T47D (cell line): ENCODE data around the gene OR2J1.
"Not testable (repeated sequence)": the region's sequence is repeated elsewhere in the genome, so short reads cannot be mapped to it uniquely, and the experiment has no call there.

Experiments used
- DNase-seq, 2 experiments: peaks; one replicate each; pipeline versions ENCODE4 v3.0.0 to v3.0.0-alpha.2; 2011 to 2012; ENCODE audit warnings: low read depth in 1 of 2, low spot score in 1 of 2
- JUND ChIP-seq: IDR thresholded peaks from 2 replicates; pipeline ENCODE4 v1.6.1; 2012; ENCODE audit warnings: low read depth
- in situ Hi-C: cut with HindIII; loops from 2 replicates; pipeline ENCODE4 v1.10.0; 2016; ENCODE audit warnings: low sequenced_read_pairs, low pct_unique_long_range_greater_than_20kb

OR2J1 gene

DNA sequence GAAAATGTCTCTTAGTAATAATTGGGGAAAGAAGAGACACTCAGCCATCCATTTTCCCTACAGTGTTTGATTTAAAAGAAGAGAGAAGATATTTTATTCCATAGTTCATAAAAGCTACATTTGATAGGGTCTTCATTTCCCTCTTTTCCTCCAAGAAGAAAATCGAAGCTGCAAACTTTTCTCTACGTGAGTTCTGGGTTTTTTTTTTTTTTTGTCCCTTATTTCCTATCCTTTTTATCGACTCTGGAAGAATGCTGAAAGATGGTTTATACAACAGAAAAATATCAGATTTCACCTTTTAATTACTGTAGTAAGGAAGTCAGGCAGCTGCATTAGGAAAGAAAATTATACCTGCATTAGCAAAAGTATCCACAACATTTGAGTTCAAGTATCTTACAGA, at the start of gene OR2J1:
Gene OR2J1 (plus strand): TSS at position 301 of the 400 bp plus-strand sequence. CDS start 1,453 bp downstream, outside the sequence.
- TF ChIP-seq JUND = no peak
- in situ Hi-C loops = no loop called here
- no peak for DNase-seq

DNA sequence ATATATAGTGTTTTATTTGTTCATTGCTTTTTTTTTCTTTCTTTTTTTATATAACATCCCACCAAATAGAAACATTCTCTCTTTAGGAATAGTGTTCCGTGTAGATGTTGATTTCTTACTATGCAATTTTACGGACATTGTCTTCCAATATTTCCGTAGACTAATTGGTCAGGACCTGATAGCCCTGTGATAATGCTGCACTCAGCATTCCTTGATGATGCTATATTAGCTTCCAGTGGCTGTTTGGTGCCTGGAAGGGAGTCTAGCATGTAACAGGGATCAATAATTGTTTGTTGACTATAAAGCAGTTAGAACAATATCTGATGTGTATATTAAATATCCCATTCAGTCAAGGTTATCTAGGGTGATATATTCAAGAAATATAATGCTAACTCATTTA, 47.6 kb upstream of the OR2J1 start:
- in situ Hi-C loops = no loop called here
- DNase-seq = no peak
- no peak for TF ChIP-seq JUND

DNA sequence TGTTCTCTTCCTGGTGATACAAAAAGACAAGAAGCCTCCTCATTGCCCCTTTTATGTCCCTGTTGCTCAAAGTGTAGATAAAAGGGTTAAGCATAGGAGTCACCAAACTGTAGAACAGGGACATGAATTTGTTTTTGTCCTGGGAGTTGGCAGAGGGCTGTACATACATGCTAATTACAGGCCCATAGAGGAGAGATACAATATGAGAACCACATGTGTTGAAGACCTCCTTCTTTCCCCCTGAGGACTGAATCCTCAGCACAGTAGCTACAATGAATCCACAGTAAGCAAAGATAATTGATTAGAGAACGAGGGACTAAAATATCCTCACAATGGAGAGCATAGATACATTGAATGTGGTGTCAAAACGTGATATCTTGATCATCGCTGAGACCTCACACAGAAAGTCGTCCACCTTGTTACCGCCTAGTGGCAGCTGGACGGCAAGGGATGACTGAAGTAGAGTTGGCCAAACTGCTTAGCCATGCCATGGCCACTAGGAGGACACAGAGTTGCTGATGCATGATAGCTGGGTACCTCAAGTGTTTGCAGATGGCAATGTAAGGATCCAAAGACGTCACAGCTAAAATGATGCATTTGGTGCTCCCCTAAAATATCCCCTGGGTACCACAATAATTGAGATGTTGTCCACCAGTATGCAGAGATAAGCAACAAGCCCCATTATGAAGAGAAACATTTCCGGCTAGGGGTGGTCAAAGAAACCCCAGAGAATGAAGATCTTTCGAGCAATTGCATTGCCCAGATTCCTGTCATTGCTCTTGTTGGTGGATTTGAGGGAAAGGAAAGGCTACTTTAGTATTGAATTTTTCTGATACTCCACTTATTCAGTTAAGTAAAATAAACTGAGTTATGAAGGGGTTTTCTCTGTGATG, 27.2 kb upstream of the OR2J1 start:
- DNase-seq = peak; percentile 8 to 64
- no peak for TF ChIP-seq JUND
- in situ Hi-C loops = no loop called here

DNA sequence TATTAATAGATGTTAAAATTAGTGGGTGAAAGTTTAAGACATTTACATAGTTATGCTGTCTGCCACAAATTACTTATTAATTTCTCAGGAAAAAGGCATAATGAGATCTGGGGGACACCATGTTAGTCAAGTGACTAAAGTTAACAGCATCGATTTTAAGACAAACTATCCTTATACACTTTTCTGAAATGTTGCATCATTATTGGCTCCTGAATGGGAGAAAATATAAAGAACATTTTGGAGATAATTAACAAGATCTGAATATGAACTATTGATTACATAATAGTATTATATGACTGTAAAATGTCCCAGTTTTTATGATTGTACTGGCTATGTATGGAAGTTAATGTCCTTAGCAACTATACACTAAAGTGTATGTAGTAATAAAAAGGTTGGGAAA, 20.1 kb upstream of the OR2J1 start:
- no peak for TF ChIP-seq JUND
- no peak for DNase-seq
- in situ Hi-C loops = no loop called here

DNA sequence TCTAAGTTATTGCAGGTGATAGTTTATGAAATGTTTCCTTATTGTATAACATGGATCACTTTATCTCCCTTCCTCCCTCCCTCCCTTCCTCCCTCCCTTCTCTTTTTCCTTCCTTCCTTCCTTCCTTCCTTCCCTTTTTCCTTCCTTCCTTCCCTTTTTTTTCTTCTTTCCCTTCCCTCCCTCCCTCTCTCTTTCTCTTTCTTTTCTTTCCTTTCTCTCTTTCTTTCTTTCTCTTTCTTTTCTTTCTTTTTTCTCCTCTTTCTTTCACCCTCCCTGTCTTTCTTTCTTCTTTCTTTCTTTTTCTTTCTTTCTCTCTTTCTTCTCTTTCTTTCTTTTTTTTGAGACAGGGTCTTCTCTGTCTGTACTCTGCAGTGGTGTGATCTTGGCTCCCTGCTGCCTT, 18.0 kb upstream of the OR2J1 start:
- no peak for DNase-seq
- TF ChIP-seq JUND = no peak
- in situ Hi-C loops = no loop called here

DNA sequence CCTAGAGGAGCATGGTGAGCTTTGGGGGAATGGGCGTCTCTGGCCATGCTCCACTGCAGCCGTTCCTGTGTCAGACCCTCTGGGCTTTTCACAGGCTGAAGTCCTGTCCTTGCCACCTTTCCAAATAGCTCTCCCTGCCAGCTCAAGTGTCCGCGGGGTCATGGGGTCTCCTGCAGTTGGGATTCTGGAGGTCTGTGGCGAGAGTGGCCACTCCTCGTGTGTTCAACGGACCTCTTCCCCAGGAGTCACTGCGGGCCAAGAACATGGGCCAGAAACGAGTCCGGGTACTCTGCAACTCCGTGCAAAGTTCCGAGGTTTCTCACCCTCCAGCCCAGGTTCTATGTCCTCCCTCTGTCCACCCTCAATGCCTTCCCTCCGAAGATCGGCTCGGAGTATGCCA, 16.8 kb upstream of the OR2J1 start:
- DNase-seq = no peak
- no peak for TF ChIP-seq JUND
- in situ Hi-C loops = no loop called here

DNA sequence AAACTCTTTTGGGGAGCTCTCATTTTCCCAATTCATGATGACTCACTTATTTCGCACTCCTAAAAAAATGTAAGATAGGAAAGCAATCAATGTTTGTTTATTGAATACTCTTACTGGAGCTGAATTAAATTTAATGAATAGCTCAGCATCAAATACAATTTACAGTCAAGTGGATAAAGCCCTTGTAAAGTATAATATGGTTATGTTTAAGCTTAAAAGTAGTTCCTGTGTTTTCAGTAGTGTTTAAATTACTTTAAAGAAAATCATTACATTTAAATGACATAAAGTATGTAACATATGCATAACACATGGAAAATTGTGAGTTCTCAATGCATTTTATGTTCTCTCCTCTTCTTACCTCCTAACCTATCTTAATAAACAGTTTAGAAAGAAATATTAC, 12.1 kb upstream of the OR2J1 start, which contains the start of gene OR2B3:
Gene OR2B3 (minus strand): TSS at position 101 of the 400 bp plus-strand sequence. CDS start 65 bp downstream, at position 36.
- in situ Hi-C loops = no loop called here
- TF ChIP-seq JUND = no peak
- no peak for DNase-seq

DNA sequence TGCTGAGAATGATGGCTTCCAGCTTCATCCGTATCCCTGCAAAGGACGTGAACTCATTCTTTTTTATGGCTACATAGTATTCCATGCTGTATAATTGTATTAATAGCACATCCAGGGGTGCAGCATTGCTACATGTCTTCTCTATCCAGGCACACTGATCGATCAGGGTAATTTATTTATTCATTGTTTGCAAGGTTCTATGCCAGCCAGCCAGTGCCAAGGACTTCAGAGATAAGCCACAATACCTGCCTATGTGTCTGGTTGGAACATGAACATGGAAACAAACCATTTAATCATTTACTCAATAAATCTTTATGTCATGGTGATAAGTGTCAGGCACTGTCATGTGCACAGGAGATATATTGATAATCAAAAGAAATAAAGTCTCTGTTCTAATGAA, 6.3 kb upstream of the OR2J1 start:
- in situ Hi-C loops = no loop called here
- no peak for DNase-seq
- TF ChIP-seq JUND = no peak

DNA sequence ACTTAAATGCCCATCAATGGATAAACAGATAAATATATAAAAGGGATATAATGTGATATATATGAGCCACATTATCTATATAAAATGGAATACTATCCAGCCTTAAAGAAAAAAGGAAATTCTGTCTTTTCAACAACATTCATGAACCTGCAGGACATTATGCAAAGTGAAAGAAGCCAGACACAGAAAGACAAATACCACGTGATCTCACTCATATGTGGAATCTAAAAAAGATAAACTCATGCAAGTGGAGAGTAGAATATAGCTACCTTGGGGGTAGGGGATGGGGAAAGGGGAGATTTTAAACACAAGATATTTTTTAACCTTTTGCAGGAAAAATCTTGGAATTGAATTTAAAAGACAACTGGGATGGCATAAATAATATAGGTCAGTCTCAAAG, 1.5 kb upstream of the OR2J1 start:
- no peak for DNase-seq
- no peak for TF ChIP-seq JUND
- in situ Hi-C loops = no loop called here

DNA sequence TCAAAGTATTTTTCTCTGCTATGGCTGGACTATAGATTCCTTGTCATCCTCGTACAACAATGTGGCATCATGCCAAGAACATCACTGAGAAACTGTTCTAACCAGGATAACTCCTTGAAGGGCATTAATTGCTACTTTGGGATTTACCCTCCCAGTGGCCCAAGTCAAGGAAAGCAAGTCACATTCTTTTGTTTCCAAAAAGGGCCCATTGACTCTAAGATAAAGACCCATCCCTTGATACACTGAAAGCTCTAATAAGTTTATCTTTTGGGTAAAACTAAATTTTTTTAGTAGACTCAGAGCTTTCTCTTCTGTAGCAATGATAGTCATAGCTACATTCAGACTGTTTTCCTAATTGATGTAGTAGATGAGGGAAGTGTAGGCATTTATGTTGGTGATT, 8.5 kb downstream of the OR2J1 start, which contains the start of gene OR2J3:
Gene OR2J3 (plus strand): TSS at position 301 of the 400 bp plus-strand sequence. CDS start 3,833 bp downstream, outside the sequence.
- peak in 1 of 2 experiments; percentile 3 for DNase-seq
- TF ChIP-seq JUND = no peak
- in situ Hi-C loops = no loop called here

DNA sequence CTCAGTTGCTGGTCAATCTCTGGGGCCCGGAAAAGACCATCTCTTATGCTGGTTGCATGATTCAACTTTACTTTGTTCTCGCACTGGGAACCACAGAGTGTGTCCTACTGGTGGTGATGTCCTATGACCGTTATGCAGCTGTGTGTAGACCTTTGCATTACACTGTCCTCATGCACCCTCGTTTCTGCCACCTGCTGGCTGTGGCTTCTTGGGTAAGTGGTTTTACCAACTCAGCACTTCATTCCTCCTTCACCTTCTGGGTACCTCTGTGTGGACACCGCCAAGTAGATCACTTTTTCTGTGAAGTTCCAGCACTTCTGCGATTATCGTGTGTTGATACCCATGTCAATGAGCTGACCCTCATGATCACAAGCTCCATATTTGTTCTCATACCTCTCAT, 12.8 kb downstream of the OR2J1 start:
- in situ Hi-C loops = no loop called here
- no peak for TF ChIP-seq JUND
- DNase-seq = peak in 1 of 2 experiments; percentile 12

DNA sequence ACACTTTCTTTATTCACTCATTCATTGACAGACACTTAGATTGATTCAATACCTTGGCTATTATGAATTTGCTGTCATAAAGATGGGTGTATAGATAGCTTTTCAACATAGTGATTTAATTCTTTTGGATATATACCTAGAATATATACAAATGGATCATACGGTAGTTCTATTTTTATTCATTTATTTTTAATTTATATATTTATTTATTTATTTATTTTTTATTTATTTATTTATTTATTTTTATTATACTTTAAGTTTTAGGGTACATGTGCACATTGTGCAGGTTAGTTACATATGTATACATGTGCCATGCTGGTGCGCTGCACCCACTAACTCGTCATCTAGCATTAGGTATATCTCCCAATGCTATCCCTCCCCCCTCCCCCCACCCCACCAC, 15.7 kb downstream of the OR2J1 start:
- DNase-seq, in situ Hi-C loops: not testable (repeated sequence)

DNA sequence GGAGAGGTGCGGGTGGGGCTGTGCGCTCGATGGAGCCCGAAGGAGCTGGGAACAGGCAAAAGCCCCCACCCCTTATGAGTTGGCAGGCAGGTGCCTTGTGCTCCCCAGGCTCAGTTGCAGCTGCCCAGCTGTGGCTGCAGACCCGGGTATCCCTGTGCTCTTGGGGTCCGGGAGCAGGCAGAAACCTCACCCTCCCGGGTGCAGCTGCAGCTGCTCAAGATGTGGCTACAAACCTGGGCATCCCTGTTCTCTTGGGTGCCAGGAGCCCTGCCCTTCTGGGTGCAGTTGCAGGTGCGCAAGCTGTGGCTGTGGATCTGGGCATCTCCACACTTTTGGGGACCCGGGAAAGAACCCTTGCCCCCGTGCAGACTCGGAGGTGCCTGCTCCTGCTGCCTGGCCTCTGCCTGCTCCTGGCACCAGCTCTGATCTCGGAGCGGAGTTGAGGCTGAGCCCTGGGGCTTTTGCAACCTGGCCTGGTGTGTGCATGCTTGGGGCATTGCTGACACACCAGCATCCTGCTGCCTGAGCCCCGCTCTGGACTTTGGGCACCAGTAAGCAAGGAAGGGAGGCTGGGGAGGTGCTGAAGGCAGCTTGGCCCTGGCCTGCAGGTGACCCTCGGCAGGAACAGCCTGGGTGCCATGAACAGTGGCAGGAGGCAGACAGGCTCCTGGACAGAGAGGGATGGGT, 30.2 kb downstream of the OR2J1 start:
- in situ Hi-C loops = no loop called here
- no peak for TF ChIP-seq JUND
- no peak for DNase-seq
